Mesothelial cell of epicardium (in vitro differentiated cells): ENCODE measurements around the gene TMOD2. TPM values are rescaled to one million over a fixed set of nuclear protein-coding genes. Genes with fewer than 3 reads are reported as not detected.

Experiments used
- DNase-seq, 2 experiments: peaks; one replicate each; pipeline ENCODE4 v3.0.0; 2021; ENCODE audit warnings: low spot score in 2 of 2; ENCODE audit not compliant: unreplicated experiment in 2 of 2
- H3K27ac Mint-ChIP-seq: 2 replicates; pipeline ENCODE4 v1.8.0; 2021; ENCODE audit warnings: mixed read lengths
- H3K27me3 Mint-ChIP-seq: 2 replicates; pipeline ENCODE4 v1.8.0; 2021; ENCODE audit warnings: low read depth, mixed read lengths
- H3K36me3 Mint-ChIP-seq: 2 replicates; pipeline ENCODE4 v1.8.0; 2021; ENCODE audit warnings: mixed read lengths
- H3K4me1 Mint-ChIP-seq: 2 replicates; pipeline ENCODE4 v1.8.0; 2021; ENCODE audit warnings: mixed read lengths
- H3K4me3 Mint-ChIP-seq: 2 replicates; pipeline ENCODE4 v1.8.0; 2021; ENCODE audit warnings: mild to moderate bottlenecking, moderate library complexity, mixed read lengths
- H3K9me3 Mint-ChIP-seq: 2 replicates; pipeline ENCODE4 v1.8.0; 2021; ENCODE audit warnings: mixed read lengths
- total RNA-seq: library from RNA; stranded (reverse); gene quantifications from 3 replicates; pipeline ENCODE4 v1.2.1, GENCODE V29; 2021
- TF ChIP-seq, protein P1 (sequence below): fragments of 200-600 bp; sonication (generic); IDR thresholded peaks from one replicate; pipeline ENCODE4 v1.5.0; 2021; ENCODE audit warnings: antibody characterized with exemption; ENCODE audit not compliant: unreplicated experiment

Gene TMOD2
- total RNA-seq, 1 donor from 2014 or later: 10.0 TPM

DNA sequence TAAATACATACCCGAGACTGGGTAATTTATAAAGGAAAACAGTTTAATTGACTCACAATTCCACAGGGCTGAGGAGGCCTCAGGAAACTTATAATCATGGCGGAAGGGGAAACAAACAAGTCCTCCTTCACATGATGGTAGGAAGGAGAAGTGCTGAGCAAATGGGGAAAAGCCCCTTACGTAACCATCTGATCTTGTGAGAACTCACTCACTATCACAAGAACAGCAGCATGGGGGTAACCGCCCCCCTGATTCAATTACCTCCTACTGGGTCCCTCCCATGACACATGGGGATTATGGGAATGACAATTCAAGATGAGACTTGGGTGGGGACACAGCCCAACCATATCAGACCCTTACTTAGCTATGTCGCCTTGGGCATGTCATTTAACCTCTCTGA, 42.4 kb upstream of the TMOD2 start:
- H3K27ac Mint-ChIP-seq: no peak overlapping the region

DNA sequence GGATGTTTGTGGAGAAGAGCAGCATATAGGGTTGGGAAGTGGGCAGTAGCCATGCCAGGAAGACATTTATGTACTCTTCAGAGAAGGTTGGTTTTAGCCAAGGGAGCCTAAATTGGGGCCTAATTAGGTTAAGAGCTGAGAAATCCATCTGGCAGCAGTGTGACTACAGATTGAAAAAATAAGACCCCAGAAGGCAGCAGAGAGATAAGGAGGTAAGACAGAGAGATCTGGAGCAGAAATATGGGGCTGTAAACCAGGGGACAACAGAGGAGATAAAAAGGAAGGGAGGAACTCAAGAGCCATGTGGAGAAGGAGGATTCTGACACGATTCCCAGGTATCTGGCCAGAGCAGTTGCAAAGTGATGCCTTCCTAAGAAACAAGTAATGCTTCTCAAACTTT, 37.2 kb upstream of the TMOD2 start:
- no peaks in the 10 kb centered on the region for H3K27me3 Mint-ChIP-seq
- TF ChIP-seq, protein P1, sequence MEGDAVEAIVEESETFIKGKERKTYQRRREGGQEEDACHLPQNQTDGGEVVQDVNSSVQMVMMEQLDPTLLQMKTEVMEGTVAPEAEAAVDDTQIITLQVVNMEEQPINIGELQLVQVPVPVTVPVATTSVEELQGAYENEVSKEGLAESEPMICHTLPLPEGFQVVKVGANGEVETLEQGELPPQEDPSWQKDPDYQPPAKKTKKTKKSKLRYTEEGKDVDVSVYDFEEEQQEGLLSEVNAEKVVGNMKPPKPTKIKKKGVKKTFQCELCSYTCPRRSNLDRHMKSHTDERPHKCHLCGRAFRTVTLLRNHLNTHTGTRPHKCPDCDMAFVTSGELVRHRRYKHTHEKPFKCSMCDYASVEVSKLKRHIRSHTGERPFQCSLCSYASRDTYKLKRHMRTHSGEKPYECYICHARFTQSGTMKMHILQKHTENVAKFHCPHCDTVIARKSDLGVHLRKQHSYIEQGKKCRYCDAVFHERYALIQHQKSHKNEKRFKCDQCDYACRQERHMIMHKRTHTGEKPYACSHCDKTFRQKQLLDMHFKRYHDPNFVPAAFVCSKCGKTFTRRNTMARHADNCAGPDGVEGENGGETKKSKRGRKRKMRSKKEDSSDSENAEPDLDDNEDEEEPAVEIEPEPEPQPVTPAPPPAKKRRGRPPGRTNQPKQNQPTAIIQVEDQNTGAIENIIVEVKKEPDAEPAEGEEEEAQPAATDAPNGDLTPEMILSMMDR: no peak

More for the DNA sequence above, 42.4 kb upstream of the TMOD2 start:
- Mint-ChIP-seq H3K36me3 (no peaks in the 10 kb centered on the region), H3K27me3 (no peaks in the 10 kb centered on the region), H3K4me1 (peaks cover 16% of the 10 kb centered on the region), H3K4me3 (no peak overlapping the region), H3K9me3 (no peaks in the 10 kb centered on the region)
- TF ChIP-seq, protein P1: no peak
- DNase-seq: no peak

DNA sequence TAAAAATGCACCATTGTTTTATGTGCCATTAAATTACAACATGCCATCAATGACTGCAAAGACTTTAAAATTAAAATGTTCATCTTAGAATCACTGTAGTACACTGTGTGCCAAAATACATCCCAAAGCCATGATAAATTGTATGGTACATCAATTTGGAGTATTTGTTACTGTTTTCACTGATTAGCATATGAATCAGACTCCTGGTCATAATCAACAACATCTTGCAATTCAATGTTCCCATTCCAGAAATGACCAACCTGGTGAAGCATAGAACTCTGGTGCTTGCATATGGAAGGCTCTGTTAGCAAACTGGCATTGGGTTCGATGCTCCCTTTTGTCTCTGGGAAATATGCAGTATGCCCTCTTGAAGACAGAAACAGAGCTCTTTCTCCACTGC, 36.5 kb upstream of the TMOD2 start:
- Mint-ChIP-seq H3K9me3 (no peaks in the 10 kb centered on the region), H3K27ac (no peak overlapping the region), H3K27me3 (no peaks in the 10 kb centered on the region), H3K36me3 (no peaks in the 10 kb centered on the region), H3K4me1 (no peaks in the 10 kb centered on the region), H3K4me3 (no peak overlapping the region)
- no peak for DNase-seq
- TF ChIP-seq, protein P1: no peak

More for the DNA sequence above, 37.2 kb upstream of the TMOD2 start:
- Mint-ChIP-seq H3K27ac (no peak overlapping the region), H3K9me3 (no peaks in the 10 kb centered on the region), H3K4me1 (no peaks in the 10 kb centered on the region), H3K36me3 (no peaks in the 10 kb centered on the region), H3K4me3 (no peak overlapping the region)
- DNase-seq: no peak

DNA sequence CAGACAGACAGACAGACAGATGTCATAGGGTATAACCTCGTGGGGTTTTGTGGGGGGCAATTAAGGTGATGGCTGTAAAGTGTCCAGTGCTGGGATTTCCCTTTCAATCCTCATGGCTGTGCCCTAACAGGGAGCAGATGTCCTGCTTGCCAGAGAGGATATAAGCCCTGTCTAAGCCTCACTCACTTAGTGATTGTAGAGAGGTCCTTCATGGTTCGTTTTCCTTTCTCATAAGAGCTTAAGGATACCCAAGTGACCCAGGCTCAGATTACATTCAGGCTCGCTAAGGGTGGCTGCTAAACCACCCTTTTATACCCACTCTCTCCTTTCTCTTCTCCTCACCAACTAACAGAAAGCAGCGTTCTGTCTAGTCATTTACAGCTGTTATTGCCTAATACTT, 33.2 kb upstream of the TMOD2 start:
- TF ChIP-seq, protein P1: no peak
- no peak for DNase-seq
- H3K4me1 Mint-ChIP-seq: peaks cover 4% of the 10 kb centered on the region
- no peaks in the 10 kb centered on the region for H3K9me3 Mint-ChIP-seq
- no peak overlapping the region for H3K27ac Mint-ChIP-seq
- H3K4me3 Mint-ChIP-seq: no peak overlapping the region
- H3K27me3 Mint-ChIP-seq: no peaks in the 10 kb centered on the region
- H3K36me3 Mint-ChIP-seq: peaks cover 2% of the 10 kb centered on the region

DNA sequence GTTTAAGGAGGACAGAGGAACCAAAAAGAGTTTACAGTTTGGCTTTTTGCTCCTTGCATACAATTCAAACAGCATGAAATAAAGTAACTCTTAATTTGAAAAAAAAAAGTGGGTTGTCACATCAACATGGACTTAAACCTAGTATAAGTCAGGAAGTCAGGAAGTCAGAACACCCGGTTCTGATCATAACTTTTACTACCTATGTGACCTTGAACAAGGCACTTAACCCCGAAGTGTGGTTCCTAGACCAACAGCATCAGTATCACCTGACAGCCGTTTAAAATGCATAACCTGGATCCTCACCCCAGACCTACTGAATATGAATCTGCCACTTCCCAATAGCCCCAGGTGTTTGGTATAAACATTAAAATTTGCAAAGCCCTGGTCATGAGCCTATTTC, 32.7 kb upstream of the TMOD2 start:
- Mint-ChIP-seq H3K4me3 (no peak overlapping the region), H3K36me3 (peaks cover 2% of the 10 kb centered on the region), H3K4me1 (peaks cover 4% of the 10 kb centered on the region), H3K27me3 (no peaks in the 10 kb centered on the region), H3K27ac (no peak overlapping the region), H3K9me3 (no peaks in the 10 kb centered on the region)
- DNase-seq: no peak
- TF ChIP-seq, protein P1: no peak
